Stimulated activated CD4-positive, alpha-beta T cell treated with anti-CD3 and anti-CD28 coated beads, Interleukin-1b, Interleukin-23, amount 100 ng/mL, for 24 hours (primary cell): ENCODE measurements around the gene SYNE3.

ENCODE experiments used
- DNase-seq, 4 experiments: peaks; one replicate each; pipeline ENCODE4 v3.0.0-alpha.2; 2020; ENCODE audit warnings: low read depth in 4 of 4, low spot score in 1 of 4

Gene SYNE3

GRCh38 chr14:95516554-95517181 is at the start of gene SYNE3:
Gene SYNE3 (minus strand): TSS chr14:95516650. CDS start chr14:95475821, 40,829 bp downstream.
- DNase-seq = peak in 1 of 4 experiments; percentile 55

GRCh38 chr14:95564060-95564459 is 47.6 kb upstream of the SYNE3 start:
- no peak for DNase-seq

- no peak for DNase-seq
Measured at GRCh38 chr14:95562892-95563685, 46.6 kb upstream of the SYNE3 start.

DNA sequence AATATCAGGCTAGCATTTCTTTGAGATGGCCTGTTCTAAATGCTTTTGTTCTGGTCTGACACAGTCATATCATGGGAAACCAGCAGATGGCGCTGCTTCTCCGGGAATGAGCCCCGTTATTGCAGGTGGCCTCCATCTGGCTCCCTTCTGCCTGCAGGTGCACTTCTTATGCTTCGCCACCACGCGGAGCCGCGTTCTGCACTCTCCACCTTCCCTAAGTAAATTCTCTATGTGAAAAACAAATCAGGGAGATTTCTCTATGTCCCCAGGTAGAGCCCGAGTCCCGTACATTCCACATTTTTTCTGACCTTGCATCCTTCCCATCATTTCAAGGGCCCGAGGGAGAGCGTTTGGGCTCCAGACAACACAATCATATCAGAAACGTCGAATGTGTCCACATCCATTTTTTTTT is 44.6 kb upstream of the SYNE3 start:
- peak; percentile 84 to 87 (median 84) for DNase-seq

DNA sequence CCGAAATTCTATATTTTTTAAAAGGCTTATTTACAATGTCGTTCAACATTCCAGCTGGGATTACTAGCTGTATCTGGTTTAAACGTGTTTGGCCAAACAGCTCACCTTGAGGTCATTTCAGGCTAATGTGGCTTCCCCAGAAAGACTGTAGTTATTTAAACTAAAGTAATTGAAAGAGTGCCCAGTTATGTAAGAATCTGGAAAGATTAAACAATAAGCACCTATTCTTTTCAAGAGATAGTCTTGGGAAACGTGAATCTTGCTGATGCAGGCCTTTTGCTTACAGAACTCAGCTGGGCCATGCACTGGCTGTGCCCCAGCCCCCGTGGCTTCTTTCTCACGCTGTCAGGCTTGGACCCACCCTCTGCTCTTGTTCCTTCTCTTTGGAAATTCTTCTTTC is 42.8 kb upstream of the SYNE3 start:
- DNase-seq = no peak

DNA sequence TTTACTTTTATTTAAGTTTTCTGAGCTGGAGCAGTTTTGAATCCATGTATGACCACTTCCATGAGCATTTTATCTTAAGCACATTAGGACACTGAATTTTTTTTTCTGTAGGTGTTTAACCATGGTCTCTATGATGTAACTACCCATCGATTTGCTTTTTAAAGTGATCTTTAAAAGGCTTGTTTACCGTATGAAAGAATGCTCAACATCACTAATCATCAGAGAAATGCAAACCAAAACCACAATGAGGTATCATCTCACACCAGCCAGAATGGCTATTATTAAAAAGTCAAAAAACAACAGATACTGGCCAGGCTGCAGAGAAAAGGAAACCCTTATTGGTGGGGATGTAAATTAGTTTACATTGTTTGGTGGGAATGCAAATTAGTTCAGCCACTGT is 41.4 kb upstream of the SYNE3 start:
- DNase-seq = no peak

GRCh38 chr14:95557291-95557690 is 40.8 kb upstream of the SYNE3 start:
- DNase-seq = no peak

DNA sequence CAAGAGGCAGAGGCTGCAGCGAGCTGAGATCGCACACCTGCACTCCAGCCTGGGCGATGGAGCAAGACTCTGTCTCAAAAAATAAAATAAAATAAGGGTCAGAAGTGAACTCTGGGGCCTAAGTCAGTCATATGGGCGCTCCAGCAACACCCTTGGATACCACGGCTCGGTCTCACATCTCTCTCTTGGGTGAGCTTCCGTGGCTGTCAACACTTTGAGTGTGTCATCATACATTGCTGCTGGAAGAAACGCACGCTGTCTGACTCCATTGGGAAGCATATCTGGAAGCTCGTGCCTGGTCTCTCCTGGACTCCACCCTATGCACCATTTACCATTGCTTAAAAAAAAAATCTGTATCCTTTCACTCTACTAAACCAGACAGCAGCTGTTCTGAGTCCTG is 38.6 kb upstream of the SYNE3 start:
- no peak for DNase-seq

DNA sequence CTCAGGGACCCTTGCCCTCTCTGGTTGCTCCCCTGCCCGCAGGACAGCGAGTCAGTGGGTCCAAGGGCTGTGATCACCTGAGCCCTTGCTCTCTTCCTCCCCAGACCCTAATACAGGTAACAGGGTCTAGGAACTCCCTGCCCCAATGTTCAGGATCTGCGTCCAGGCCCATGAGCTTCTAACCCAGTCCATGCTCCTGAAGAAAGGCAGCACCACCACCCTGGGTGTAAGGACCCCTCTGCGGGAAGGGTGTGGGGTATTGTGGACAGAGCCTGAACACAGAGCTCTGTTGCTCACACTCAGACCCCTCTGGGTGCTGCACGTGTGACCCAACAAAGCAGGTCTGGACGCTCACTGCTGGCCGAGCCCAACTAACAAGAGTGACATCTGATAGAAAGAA is 36.7 kb upstream of the SYNE3 start:
- DNase-seq = no peak

- no peak for DNase-seq
Measured at GRCh38 chr14:95551435-95551834, 35.0 kb upstream of the SYNE3 start.

DNA sequence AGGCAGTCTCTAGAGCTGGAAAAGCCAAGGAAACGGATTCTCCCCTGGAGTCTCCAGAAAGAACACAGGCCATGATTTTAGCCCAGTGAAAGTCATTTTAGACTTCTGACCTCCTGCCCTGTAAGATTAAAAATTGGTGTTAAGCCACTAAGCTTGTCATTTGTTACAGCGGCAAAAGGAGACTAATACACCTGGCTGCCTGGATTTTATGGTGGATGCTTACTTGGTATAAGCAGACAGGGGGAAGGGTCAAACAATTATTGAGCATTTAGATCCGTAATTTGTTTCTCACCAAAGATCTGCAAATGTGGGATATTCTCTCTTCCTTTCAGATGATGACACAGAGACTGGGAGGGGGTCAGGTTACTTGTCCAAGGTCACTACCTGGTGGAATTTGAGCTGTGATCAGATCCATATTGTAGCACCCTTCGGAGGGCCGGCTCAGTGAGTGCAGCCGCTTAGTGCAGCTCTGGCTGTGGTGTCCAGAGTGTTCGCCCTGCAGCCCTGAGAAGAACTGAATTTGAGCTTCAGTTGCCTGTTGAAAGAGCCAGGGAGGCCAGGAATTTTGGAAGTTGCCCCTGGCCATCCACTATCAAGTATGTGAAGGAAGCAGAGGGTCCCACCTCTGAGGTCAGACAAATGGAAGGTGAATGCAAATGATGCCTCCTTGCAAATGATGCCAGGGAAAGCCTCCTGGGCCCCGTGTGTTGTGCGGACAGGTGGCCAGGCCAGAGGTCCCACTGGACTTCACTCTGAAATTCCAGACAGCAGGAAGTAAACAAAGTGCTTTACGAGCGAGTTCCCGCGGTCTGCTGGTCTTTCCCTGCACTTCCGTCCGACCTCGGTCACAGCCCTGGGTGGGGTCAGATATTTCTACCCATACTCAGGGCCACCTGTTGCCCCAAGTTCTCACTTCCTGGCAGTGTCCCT is 33.5 kb upstream of the SYNE3 start:
- no peak for DNase-seq

GRCh38 chr14:95548328-95548929 is 32.0 kb upstream of the SYNE3 start:
- DNase-seq = no peak

DNA sequence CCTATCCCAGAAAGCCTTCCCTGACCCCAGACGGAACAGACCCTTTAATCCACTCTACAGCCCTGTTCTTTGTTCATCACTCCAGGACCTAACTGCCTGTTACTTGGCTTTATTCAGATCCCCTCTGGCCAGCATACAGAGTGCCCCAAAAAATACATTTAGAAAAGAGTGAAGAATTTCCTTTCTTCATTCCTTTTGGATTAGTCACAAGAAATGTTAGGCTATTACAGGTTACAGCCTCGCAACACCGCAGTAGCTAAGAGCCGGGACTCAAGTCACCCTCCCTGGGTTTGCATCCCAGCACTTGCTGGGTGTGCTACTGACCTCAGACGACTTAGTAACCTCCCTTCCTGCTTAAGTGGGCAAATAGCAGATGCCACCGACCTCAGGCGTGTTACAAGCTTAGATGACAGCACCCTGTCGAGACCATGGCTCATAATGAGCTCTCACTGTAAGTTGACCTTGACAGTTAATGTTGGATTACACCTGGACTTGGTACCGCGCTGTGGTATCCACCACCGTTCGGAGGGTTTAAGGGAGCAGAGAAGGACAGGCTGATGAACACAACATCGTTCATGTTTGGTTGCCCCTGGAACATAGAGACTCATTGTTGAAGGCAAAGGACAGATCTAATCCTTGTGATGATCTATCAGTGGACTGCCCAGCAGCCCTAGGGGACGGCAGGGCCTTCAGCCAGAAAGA is 31.3 kb upstream of the SYNE3 start:
- no peak for DNase-seq

DNA sequence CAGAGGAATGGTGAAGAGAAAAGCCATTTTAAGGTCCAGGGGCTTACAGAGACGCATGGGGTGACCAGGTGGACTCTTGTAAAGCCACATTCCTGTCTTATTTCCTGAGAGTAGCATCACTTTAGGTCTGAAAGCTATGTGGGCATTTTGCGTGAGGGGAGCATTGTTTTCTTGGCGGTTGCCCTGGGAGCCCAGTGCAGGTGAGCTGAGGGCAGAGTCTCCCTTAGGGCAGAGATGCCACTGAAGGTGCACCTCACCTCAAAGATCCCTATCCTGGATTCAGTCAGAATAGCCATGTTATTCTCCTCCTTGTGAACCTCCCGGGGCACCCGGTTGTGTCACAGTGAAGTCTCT is 30.8 kb upstream of the SYNE3 start:
- no peak for DNase-seq

DNA sequence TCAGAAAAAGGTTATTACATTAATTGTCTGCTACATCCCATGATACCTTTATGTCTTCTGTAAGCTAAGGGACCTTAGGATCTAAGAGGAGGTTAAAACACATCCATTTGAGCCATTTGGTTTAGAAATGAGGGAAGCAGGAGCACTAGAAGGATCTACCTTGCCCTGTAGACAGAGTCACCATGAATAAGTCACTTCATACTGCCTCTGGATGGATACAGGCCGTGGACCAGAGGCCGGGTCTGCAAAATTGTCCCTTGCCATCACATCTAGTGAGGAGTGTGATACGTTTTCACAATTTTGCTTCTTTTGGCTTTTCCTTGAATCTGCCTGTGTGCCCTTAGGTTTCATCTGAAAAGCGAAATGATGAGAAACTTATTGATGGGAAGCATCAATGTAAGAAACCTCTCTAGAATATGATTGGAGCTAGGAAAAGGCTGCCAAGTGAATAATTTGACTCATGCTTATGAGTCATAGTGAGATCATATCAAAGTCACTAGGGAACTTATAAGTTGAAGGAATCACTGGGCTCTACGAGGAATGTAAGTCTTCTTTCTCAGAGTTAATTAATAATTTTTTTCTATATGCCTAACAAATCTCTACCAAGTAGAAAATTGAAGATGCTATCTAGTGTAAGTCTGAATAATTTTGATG is 29.2 kb upstream of the SYNE3 start:
- DNase-seq = no peak

DNA sequence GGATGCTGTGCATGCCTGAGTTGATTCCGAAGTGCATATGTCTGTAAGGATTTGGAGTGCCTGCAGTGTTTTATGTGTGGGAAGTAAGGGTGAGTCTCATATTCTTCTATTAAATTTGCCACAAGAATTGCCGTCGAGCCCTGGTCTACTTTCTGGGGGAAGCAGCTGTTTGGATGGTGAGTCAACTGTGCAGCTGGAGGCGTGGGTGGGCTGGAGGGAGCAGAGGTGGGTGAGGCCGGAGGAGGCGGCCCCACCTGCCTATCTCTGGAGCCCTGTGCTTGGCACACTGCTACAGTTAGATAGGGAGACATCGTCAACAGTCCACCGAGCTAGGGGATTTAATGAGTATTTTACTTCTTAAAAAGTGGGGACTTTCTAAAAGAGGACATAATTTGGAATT is 28.1 kb upstream of the SYNE3 start:
- DNase-seq = no peak

DNA sequence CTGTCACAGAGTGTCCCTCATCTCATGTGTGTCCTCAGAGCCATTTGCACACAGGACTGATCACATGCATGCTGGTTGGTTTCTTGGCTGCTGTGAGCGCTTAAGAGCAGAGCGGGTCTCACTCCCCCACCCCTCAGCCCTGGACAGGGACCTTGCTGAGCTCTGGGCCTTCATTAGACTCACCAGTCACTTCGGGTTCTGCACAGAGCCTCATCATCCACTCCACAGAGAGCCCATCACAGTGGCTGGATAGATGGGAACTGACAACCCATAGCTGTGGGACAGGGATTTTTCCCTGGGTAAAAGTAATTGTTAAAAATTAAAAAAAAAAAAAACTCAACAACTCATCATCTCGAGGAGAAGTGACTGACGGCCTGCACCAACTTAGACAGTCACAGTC is 26.6 kb upstream of the SYNE3 start:
- DNase-seq = no peak

- no peak for DNase-seq
Measured at GRCh38 chr14:95541932-95542930, 25.8 kb upstream of the SYNE3 start.

- no peak for DNase-seq
Measured at GRCh38 chr14:95541346-95541745, 24.9 kb upstream of the SYNE3 start.
